SK-N-SH (cell line): ENCODE results near the gene HCST. TPM values are rescaled to one million over a fixed set of nuclear protein-coding genes. Genes with fewer than 3 reads are reported as not detected.

Experiments used
- CTCF ChIA-PET: fragments of 300-600, 350-600 bp; formaldehyde crosslinking; extraction: SDS; loops from one replicate; lab custom pipeline; 2021; lab: Yijun Ruan, JAX
- POLR2A ChIA-PET: fragments of 350-600 bp; sonication (Branson Sonifier 250); formaldehyde crosslinking; extraction: SDS; loops from one replicate; lab custom pipeline; 2020; ENCODE audit warnings: antibody characterized with exemption, inconsistent platforms; lab: Yijun Ruan, JAX
- DNase-seq: peaks from one replicate; pipeline ENCODE4 v3.0.0; 2012
- H2AFZ ChIP-seq: fragments of 200-600 bp; sonication (generic); 2 replicates; pipeline ENCODE4 v1.8.1; 2016; ENCODE audit warnings: antibody characterized with exemption, mild to moderate bottlenecking, low read depth
- H3F3A ChIP-seq: fragments of 200-600 bp; sonication (generic); replicated peaks from 2 replicates; pipeline ENCODE3; 2016; ENCODE audit warnings: antibody characterized with exemption, mild to moderate bottlenecking; ENCODE audit not compliant: insufficient read depth
- H3K27ac ChIP-seq, 2 experiments: fragments of 200-500 bp in 1 of 2; fragments of 200-600 bp in 1 of 2; sonication (Bioruptor generic) in 1 of 2; sonication (generic), shearing (Covaris generic) in 1 of 2; 2 replicates each; pipeline versions ENCODE4 v1.5.1 to v1.6.1; 2014 to 2016; ENCODE audit warnings: low read depth in 2 of 2, inconsistent platforms in 1 of 2, low read length in 1 of 2, mild to moderate bottlenecking in 1 of 2, mixed read lengths in 1 of 2
- H3K27me3 ChIP-seq: fragments of 200-600 bp; sonication (generic), shearing (Covaris generic); 2 replicates; pipeline ENCODE4 v1.6.1; 2016; ENCODE audit warnings: mixed run types; ENCODE audit not compliant: insufficient read depth
- H3K36me3 ChIP-seq, 2 experiments: fragments of 200-500 bp in 1 of 2; fragments of 200-600 bp in 1 of 2; sonication (Bioruptor generic) in 1 of 2; sonication (generic) in 1 of 2; replicated peaks in 1 of 2; 2 replicates each; pipeline versions ENCODE3 to v1.5.1; 2014 to 2016; ENCODE audit warnings: low read length in 1 of 2, mild to moderate bottlenecking in 1 of 2; ENCODE audit not compliant: insufficient read depth in 2 of 2, control insufficient read depth in 1 of 2
- H3K4me1 ChIP-seq, 2 experiments: fragments of 200-500 bp in 1 of 2; fragments of 200-600 bp in 1 of 2; sonication (Bioruptor generic) in 1 of 2; sonication (generic), shearing (Covaris generic) in 1 of 2; 2 replicates each; pipeline versions ENCODE4 v1.5.1 to v1.6.1; 2014 to 2016; ENCODE audit warnings: low read depth in 1 of 2, low read length in 1 of 2, mixed run types in 1 of 2; ENCODE audit not compliant: insufficient read depth in 2 of 2, control insufficient read depth in 1 of 2
- H3K4me2 ChIP-seq: fragments of 200-600 bp; sonication (generic), shearing (Covaris generic); 2 replicates; pipeline ENCODE4 v1.6.1; 2017; ENCODE audit warnings: mixed run types
- H3K4me3 ChIP-seq, 2 experiments: fragments of 200-500 bp in 1 of 2; fragments of 200-600 bp in 1 of 2; sonication (Bioruptor generic) in 1 of 2; sonication (generic), shearing (Covaris generic) in 1 of 2; 2 replicates each; pipeline versions ENCODE4 v1.5.1 to v1.8.1; 2014 to 2016; ENCODE audit warnings: low read depth in 2 of 2, inconsistent platforms in 1 of 2, low read length in 1 of 2, mild to moderate bottlenecking in 1 of 2, mixed read lengths in 1 of 2, moderate library complexity in 1 of 2
- H3K79me2 ChIP-seq: fragments of 200-600 bp; sonication (generic); 2 replicates; pipeline ENCODE4 v1.8.1; 2017; ENCODE audit warnings: mild to moderate bottlenecking; ENCODE audit not compliant: insufficient read depth
- H3K9ac ChIP-seq: fragments of 200-600 bp; sonication (generic); 2 replicates; pipeline ENCODE4 v1.6.1; 2017; ENCODE audit warnings: mixed run types
- H3K9me2 ChIP-seq: fragments of 200-600 bp; sonication (generic); 2 replicates; pipeline ENCODE4 v1.6.1; 2017; ENCODE audit warnings: mixed run types
- H3K9me3 ChIP-seq: fragments of 200-600 bp; sonication (generic); 2 replicates; pipeline ENCODE4 v1.6.1; 2017; ENCODE audit warnings: mixed run types, mild to moderate bottlenecking, moderate library complexity
- H4K20me1 ChIP-seq: fragments of 200-600 bp; sonication (generic); 2 replicates; pipeline ENCODE4 v1.6.1; 2017; ENCODE audit warnings: mild to moderate bottlenecking, mixed run types; ENCODE audit not compliant: insufficient read depth
- CTCF ChIP-seq: fragments of 200-600 bp; sonication (generic); IDR thresholded peaks from 2 replicates; pipeline ENCODE4 v1.6.1; 2017; ENCODE audit warnings: antibody characterized with exemption, mild to moderate bottlenecking, moderate library complexity
- ELF1 ChIP-seq: IDR thresholded peaks from 2 replicates; pipeline ENCODE4 v1.4.0; 2012
- FOXJ3 ChIP-seq: sonication (generic); formaldehyde crosslinking; IDR thresholded peaks from 2 replicates; pipeline ENCODE4 v1.5.1; 2020; ENCODE audit warnings: mild to moderate bottlenecking, missing genetic modification reagents
- GABPA ChIP-seq: IDR thresholded peaks from 2 replicates; pipeline ENCODE4 v1.4.0; 2012; ENCODE audit warnings: low read depth, mild to moderate bottlenecking
- GATA2 ChIP-seq: sonication (generic); formaldehyde crosslinking; IDR thresholded peaks from 2 replicates; pipeline ENCODE4 v1.5.0; 2020; ENCODE audit warnings: mild to moderate bottlenecking, missing genetic modification reagents
- IRF3 ChIP-seq: fragments of 150-350 bp; IDR thresholded peaks from 2 replicates; pipeline ENCODE4 v1.6.1; 2016; ENCODE audit warnings: mild to moderate bottlenecking, low read depth, low read length
- MEF2A ChIP-seq: IDR thresholded peaks from 2 replicates; pipeline ENCODE4 v1.4.0; 2012; ENCODE audit warnings: low read depth, borderline replicate concordance
- MXI1 ChIP-seq: IDR thresholded peaks from 2 replicates; pipeline ENCODE4 v1.6.1; 2012; ENCODE audit warnings: mild to moderate bottlenecking, low read depth, low read length, improper control_type of control experiment
- RCOR1 ChIP-seq: fragments of 150-350 bp; IDR thresholded peaks from 2 replicates; pipeline ENCODE4 v1.6.1; 2017; ENCODE audit warnings: antibody characterized with exemption, low read length
- SMC3 ChIP-seq: IDR thresholded peaks from 2 replicates; pipeline ENCODE4 v1.6.1; 2012; ENCODE audit warnings: low read depth, low read length, improper control_type of control experiment
- TAF1 ChIP-seq: IDR thresholded peaks from 2 replicates; pipeline ENCODE4 v1.6.1; 2012; ENCODE audit warnings: low read depth, mild to moderate bottlenecking, low read length, moderate library complexity, borderline replicate concordance
- TCF12 ChIP-seq: IDR thresholded peaks from 2 replicates; pipeline ENCODE4 v1.4.0; 2012
- TEAD4 ChIP-seq: IDR thresholded peaks from 2 replicates; pipeline ENCODE4 v1.4.0; 2012; ENCODE audit warnings: mild to moderate bottlenecking, borderline replicate concordance; ENCODE audit not compliant: insufficient read depth
- WGBS: methylation state at CpG from one replicate; pipeline ENCODE4 v1.1.6; 2017; ENCODE audit warnings: low lambda C conversion rate; 5-methylcytosine and 5-hydroxymethylcytosine counted together
- polyA plus RNA-seq, 3 experiments: library from polyadenylated mRNA; depleted of rRNA; stranded (reverse); fragments of >200 nt; gene quantifications; 2 replicates each; pipeline ENCODE4 v1.2.3, GENCODE V29; 2012
- TF ChIP-seq, protein P1 (sequence below): IDR thresholded peaks from 2 replicates; pipeline ENCODE4 v1.4.0; 2012; ENCODE audit warnings: low read depth, borderline replicate concordance

HCST gene
- polyA plus RNA-seq, 1 of the 3 experiments (the other 2 are of a cell fraction): 0.59 TPM

DNA sequence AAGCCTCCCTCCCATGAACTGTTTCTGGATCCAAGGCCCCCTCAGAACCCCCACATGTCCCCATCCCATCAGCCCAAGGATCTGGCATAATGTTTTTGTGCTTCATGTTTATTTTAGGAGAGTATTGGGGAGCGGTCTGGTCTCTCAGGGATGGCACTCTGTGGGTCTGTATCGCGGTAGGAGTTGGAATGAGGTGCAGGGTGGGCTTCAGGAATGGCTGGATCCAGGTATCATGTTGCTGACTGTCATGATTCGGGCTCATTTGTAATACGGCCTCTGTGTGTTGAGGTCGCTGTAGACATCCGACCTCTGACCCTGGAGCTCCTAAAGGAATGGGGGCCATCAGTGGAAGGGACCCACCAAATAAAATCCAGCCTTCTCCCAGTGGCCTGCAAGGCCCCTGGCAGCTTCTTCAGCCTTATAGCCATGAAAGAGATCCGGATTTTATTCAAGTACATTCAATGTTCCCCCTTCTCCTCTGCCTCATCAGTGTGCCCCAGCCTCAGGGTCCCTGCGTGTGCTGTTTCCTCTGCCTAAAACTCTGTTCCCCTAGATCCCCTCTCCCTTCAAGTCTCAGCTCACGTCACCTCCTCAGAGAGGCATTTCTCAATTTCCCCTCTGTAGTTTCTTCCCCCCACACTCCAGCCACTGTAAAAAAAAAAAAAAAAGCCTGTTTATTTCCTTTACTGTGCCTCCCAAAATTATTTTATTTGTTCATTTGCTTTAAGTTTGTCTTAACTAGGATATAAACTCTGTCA is 2.2 kb downstream of the HCST start:
- no peak overlapping the region for H3K9ac ChIP-seq
- no peak for TF ChIP-seq FOXJ3 (CRISPR knock-in tag)
- TF ChIP-seq ELF1: no peak
- no peak for TF ChIP-seq TAF1
- no peak for TF ChIP-seq CTCF
- TF ChIP-seq SMC3: no peak
- TF ChIP-seq IRF3: no peak
- TF ChIP-seq, protein P1, sequence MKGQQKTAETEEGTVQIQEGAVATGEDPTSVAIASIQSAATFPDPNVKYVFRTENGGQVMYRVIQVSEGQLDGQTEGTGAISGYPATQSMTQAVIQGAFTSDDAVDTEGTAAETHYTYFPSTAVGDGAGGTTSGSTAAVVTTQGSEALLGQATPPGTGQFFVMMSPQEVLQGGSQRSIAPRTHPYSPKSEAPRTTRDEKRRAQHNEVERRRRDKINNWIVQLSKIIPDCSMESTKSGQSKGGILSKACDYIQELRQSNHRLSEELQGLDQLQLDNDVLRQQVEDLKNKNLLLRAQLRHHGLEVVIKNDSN: no peak
- no peak for TF ChIP-seq MEF2A
- TF ChIP-seq GABPA: no peak
- no peak for TF ChIP-seq GATA2 (CRISPR knock-in tag)
- no peaks in the 10 kb centered on the region for H4K20me1 ChIP-seq
- no peaks in the 10 kb centered on the region for H3K27me3 ChIP-seq
- H3K4me2 ChIP-seq: no peak overlapping the region
- no peak overlapping the region for H3K27ac ChIP-seq
- POLR2A ChIA-PET: no interaction called here
- DNase-seq: no peak
- no peaks in the 10 kb centered on the region for H3K9me2 ChIP-seq
- H3K4me1 ChIP-seq: peaks cover 3 to 17% of the 10 kb centered on the region in 2 experiments; a peak in 3 of 4 replicates
- H3K4me3 ChIP-seq: no peak overlapping the region
- H3F3A ChIP-seq: peaks cover 10% of the 10 kb centered on the region
- H3K36me3 ChIP-seq: no peaks in the 10 kb centered on the region
- H2AFZ ChIP-seq: no peak overlapping the region
- CTCF ChIA-PET: no interaction called here
- no peaks in the 10 kb centered on the region for H3K9me3 ChIP-seq
- 81% methylated on average over 10 of the region's 10 CpGs for WGBS
- H3K79me2 ChIP-seq: no peaks in the 10 kb centered on the region

DNA sequence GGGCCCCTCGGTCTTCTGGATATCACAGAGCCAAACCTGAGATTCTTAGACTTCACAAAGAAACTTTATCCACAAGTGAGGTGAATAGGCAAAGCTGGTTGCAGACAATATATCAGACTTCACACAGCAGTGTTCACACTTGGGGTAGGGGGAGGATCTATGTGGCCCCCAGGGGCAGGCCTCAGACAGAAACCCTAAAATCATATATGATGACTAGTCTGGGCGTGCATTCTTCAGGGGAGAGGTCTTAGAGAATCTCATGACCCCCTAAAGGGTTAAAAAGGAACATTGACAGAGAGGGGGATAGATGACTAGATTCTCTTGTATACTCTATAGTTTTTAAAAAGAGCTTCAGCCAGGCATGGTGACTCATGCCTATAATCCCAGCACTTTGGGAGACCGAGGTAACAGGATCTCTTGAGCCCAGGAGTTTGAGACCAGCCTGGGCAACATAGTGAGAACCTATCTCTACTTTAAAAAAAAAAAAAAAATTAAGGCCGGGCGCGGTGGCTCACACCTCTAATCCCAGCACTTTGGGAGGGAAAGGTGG is 2.9 kb downstream of the HCST start:
- Histone ChIP-seq H3K4me1 (peaks cover 3 to 17% of the 10 kb centered on the region in 2 experiments; a peak in 3 of 4 replicates), H3K27ac (no peak overlapping the region)
- no peak for TF ChIP-seq TEAD4
- TF ChIP-seq SMC3: no peak
- no peak for TF ChIP-seq TCF12
- TF ChIP-seq RCOR1: no peak
- TF ChIP-seq MXI1: no peak
- TF ChIP-seq, all 33 proteins: peak for 0
- H3K9ac ChIP-seq: no peak overlapping the region
- H3K36me3 ChIP-seq: no peaks in the 10 kb centered on the region
- H3K79me2 ChIP-seq: no peaks in the 10 kb centered on the region
- ChIA-PET CTCF (no interaction called here), POLR2A (no interaction called here)
- H3F3A ChIP-seq: peaks cover 10% of the 10 kb centered on the region
- H3K9me2 ChIP-seq: no peaks in the 10 kb centered on the region
- DNase-seq: no peak
- H3K4me2 ChIP-seq: no peak overlapping the region
- H3K4me3 ChIP-seq: no peak overlapping the region
- H3K27me3 ChIP-seq: no peaks in the 10 kb centered on the region
- no peaks in the 10 kb centered on the region for H4K20me1 ChIP-seq
- no peaks in the 10 kb centered on the region for H3K9me3 ChIP-seq
- WGBS: 80% methylated on average over 6 of the region's 6 CpGs
- no peak overlapping the region for H2AFZ ChIP-seq
